H1 (cell line): ENCODE measurements around the gene VWF. TPM values are rescaled to one million over a fixed set of nuclear protein-coding genes. Genes with fewer than 3 reads are reported as not detected.
"Not testable (repeated sequence)": the region's sequence is repeated elsewhere in the genome, so short reads cannot be mapped to it uniquely, and the experiment has no call there.

Source experiments
- CTCF ChIA-PET: fragments of 300-600 bp; sonication (Branson Sonifier 250); formaldehyde crosslinking; loops from one replicate; lab custom pipeline; 2021; ENCODE audit not compliant: partially characterized antibody; lab: Charles Lee
- POLR2A ChIA-PET: fragments of 300-600 bp; sonication (Branson Sonifier 250); formaldehyde crosslinking; loops from one replicate; lab custom pipeline; 2021; ENCODE audit warnings: inconsistent platforms; ENCODE audit not compliant: partially characterized antibody; lab: Charles Lee
- DNase-seq, 2 experiments: peaks; one replicate each; pipeline versions ENCODE4 v3.0.0 to v3.0.0-alpha.2; 2010 to 2022; ENCODE audit warnings: low spot score in 2 of 2, low read depth in 1 of 2, mixed read lengths in 1 of 2
- FAIRE-seq: peaks from 2 replicates; lab custom pipeline; 2011; peaks lifted over from hg19 to GRCh38; lab: Jason Lieb, UNC
- H2AFZ ChIP-seq: 2 replicates; pipeline ENCODE4 v1.8.1; 2012; ENCODE audit warnings: low read length, inconsistent platforms
- H2AK5ac ChIP-seq: 2 replicates; pipeline ENCODE4 v1.6.1; 2013; ENCODE audit warnings: low read depth, low read length
- H2BK120ac ChIP-seq: replicated peaks from 2 replicates; pipeline ENCODE3; 2013; ENCODE audit warnings: low read depth, low read length, inconsistent platforms
- H2BK12ac ChIP-seq: 2 replicates; pipeline ENCODE4 v1.6.1; 2013; ENCODE audit warnings: low read depth, low read length
- H2BK15ac ChIP-seq: 2 replicates; pipeline ENCODE4 v1.6.1; 2013; ENCODE audit warnings: low read length
- H2BK20ac ChIP-seq: 2 replicates; pipeline ENCODE4 v1.6.1; 2013; ENCODE audit warnings: low read length
- H2BK5ac ChIP-seq: 2 replicates; pipeline ENCODE4 v1.6.1; 2013; ENCODE audit warnings: low read depth, low read length
- H3K14ac ChIP-seq: 2 replicates; pipeline ENCODE4 v1.6.1; 2013; ENCODE audit warnings: inconsistent platforms; ENCODE audit not compliant: insufficient read length
- H3K18ac ChIP-seq: 2 replicates; pipeline ENCODE4 v1.6.1; 2013; ENCODE audit warnings: low read length; ENCODE audit errors: extremely low read depth
- H3K23ac ChIP-seq: 2 replicates; pipeline ENCODE4 v1.6.1; 2013; ENCODE audit warnings: inconsistent platforms; ENCODE audit not compliant: insufficient read length
- H3K23me2 ChIP-seq: 2 replicates; pipeline ENCODE4 v1.6.1; 2013; ENCODE audit warnings: low read depth, low read length
- H3K27ac ChIP-seq: 2 replicates; pipeline ENCODE4 v1.6.1; 2011; ENCODE audit warnings: low read depth, low read length, inconsistent platforms
- H3K27me3 ChIP-seq, 4 experiments: replicated peaks in 1 of 4; 1 replicate in 1 of 4; 2 replicates in 3 of 4; pipeline versions ENCODE4 v1.6.1 to v1.8.1; 2011 to 2013; ENCODE audit warnings: low read length in 3 of 4, mild to moderate bottlenecking in 3 of 4, inconsistent platforms in 2 of 4, mixed read lengths in 2 of 4, moderate library complexity in 1 of 4; ENCODE audit not compliant: control insufficient read depth in 3 of 4, insufficient read depth in 3 of 4; ENCODE audit errors: extremely low read depth in 1 of 4
- H3K36me3 ChIP-seq, 4 experiments: 2 replicates each; pipeline versions ENCODE4 v1.6.1 to v1.8.1; 2011 to 2013; ENCODE audit warnings: mild to moderate bottlenecking in 4 of 4, low read length in 3 of 4, moderate library complexity in 2 of 4, control low read depth in 1 of 4, inconsistent platforms in 1 of 4; ENCODE audit not compliant: insufficient read depth in 4 of 4, control insufficient read depth in 2 of 4
- H3K4ac ChIP-seq: replicated peaks from 2 replicates; pipeline ENCODE3; 2013; ENCODE audit warnings: low read length, low read depth, mixed read lengths, inconsistent platforms; ENCODE audit not compliant: insufficient read length
- H3K4me1 ChIP-seq, 4 experiments: replicated peaks in 1 of 4; 1 replicate in 1 of 4; 2 replicates in 3 of 4; pipeline versions ENCODE4 v1.6.1 to v1.8.1; 2011 to 2013; ENCODE audit warnings: low read length in 3 of 4, inconsistent platforms in 2 of 4, mixed read lengths in 1 of 4; ENCODE audit not compliant: insufficient read depth in 4 of 4, control insufficient read depth in 3 of 4
- H3K4me2 ChIP-seq, 2 experiments: 2 replicates each; pipeline versions ENCODE4 v1.6.1 to v1.8.1; 2011 to 2013; ENCODE audit warnings: low read depth in 2 of 2, low read length in 2 of 2, control low read depth in 1 of 2, inconsistent platforms in 1 of 2, mild to moderate bottlenecking in 1 of 2; ENCODE audit not compliant: insufficient read depth in 1 of 2
- H3K4me3 ChIP-seq, 4 experiments: fragments of 200-600, 300-600 bp in 1 of 4; sonication (generic), shearing (Covaris generic), sonication (Bioruptor Twin) in 1 of 4; 2 replicates each; pipeline versions ENCODE4 v1.5.1 to v1.8.1; 2011 to 2016; ENCODE audit warnings: low read length in 4 of 4, low read depth in 3 of 4, control low read depth in 2 of 4, inconsistent platforms in 2 of 4, mild to moderate bottlenecking in 2 of 4, mixed read lengths in 1 of 4, moderate library complexity in 1 of 4; ENCODE audit not compliant: insufficient read depth in 2 of 4; ENCODE audit errors: extremely low read depth in 1 of 4
- H3K56ac ChIP-seq: replicated peaks from 2 replicates; pipeline ENCODE3; 2013; ENCODE audit warnings: low read depth, mild to moderate bottlenecking, mixed read lengths, low read length, inconsistent platforms; ENCODE audit not compliant: insufficient read length
- H3K79me1 ChIP-seq: 2 replicates; pipeline ENCODE4 v1.6.1; 2013; ENCODE audit warnings: low read depth, low read length, control low read depth
- H3K79me2 ChIP-seq, 2 experiments: 2 replicates each; pipeline versions ENCODE4 v1.6.1 to v1.8.1; 2012 to 2013; ENCODE audit warnings: low read length in 2 of 2, mild to moderate bottlenecking in 2 of 2, inconsistent platforms in 1 of 2; ENCODE audit not compliant: insufficient read depth in 2 of 2, control insufficient read depth in 1 of 2
- H3K9ac ChIP-seq, 4 experiments: replicated peaks in 1 of 4; 1 replicate in 1 of 4; 2 replicates in 3 of 4; pipeline versions ENCODE4 v1.6.1 to v1.8.1; 2011 to 2013; ENCODE audit warnings: low read depth in 3 of 4, low read length in 3 of 4, control low read depth in 2 of 4, mild to moderate bottlenecking in 2 of 4, moderate library complexity in 2 of 4, inconsistent platforms in 1 of 4; ENCODE audit errors: extremely low read depth in 1 of 4
- H3K9me3 ChIP-seq, 2 experiments: 2 replicates each; pipeline versions ENCODE4 v1.6.1 to v1.8.1; 2012 to 2013; ENCODE audit warnings: mild to moderate bottlenecking in 2 of 2, moderate library complexity in 2 of 2, control low read depth in 1 of 2, inconsistent platforms in 1 of 2, low read depth in 1 of 2, low read length in 1 of 2, mixed read lengths in 1 of 2; ENCODE audit not compliant: insufficient read depth in 2 of 2
- H4K20me1 ChIP-seq, 2 experiments: replicated peaks in 1 of 2; 2 replicates each; pipeline versions ENCODE3 to v1.8.1; 2011 to 2013; ENCODE audit warnings: inconsistent platforms in 2 of 2, low read length in 2 of 2, mild to moderate bottlenecking in 1 of 2; ENCODE audit not compliant: insufficient read depth in 2 of 2, control insufficient read depth in 1 of 2
- H4K5ac ChIP-seq: 2 replicates; pipeline ENCODE4 v1.6.1; 2013; ENCODE audit warnings: low read length, low read depth, mixed read lengths, inconsistent platforms; ENCODE audit not compliant: insufficient read length
- H4K8ac ChIP-seq: 2 replicates; pipeline ENCODE4 v1.8.0; 2013; ENCODE audit warnings: mild to moderate bottlenecking, moderate library complexity, low read length, inconsistent platforms; ENCODE audit not compliant: insufficient read depth; ENCODE audit errors: extremely low read depth
- H4K91ac ChIP-seq: replicated peaks from 2 replicates; pipeline ENCODE3; 2013; ENCODE audit warnings: low read length, mixed read lengths, inconsistent platforms; ENCODE audit not compliant: insufficient read length
- WGBS, 2 experiments: shearing (Covaris generic) in 1 of 2; methylation state at CpG; one replicate each; pipeline versions ENCODE4 v1.1.6 to v1.1.7; 2013 to 2015; ENCODE audit warnings: low lambda C conversion rate in 2 of 2, mixed read lengths in 2 of 2, inconsistent platforms in 1 of 2, low coverage in 1 of 2, missing lambda C conversion rate in 1 of 2; ENCODE audit not compliant: insufficient replicate concordance in 2 of 2, insufficient coverage in 1 of 2, insufficient read length in 1 of 2; ENCODE audit errors: extremely low coverage in 1 of 2, missing lambda C conversion rate in 1 of 2; 5-methylcytosine and 5-hydroxymethylcytosine counted together
- polyA plus RNA-seq, 7 experiments: library from polyadenylated mRNA; depleted of rRNA in 3 of 7; stranded (reverse) in 5 of 7; unstranded in 2 of 7; fragments of >200 nt in 5 of 7; fragments of 200-250 nt in 2 of 7; gene quantifications; 1 replicate in 5 of 7; 2 replicates in 1 of 7; 4 replicates in 1 of 7; pipeline versions ENCODE4 v1.2.1 to v1.2.3, GENCODE V29; 2011 to 2013; ENCODE audit warnings: missing spikeins in 2 of 7, mixed read lengths in 2 of 7
- total RNA-seq: library from RNA; stranded (reverse); fragmentation: NEBNext Ultra II Directional; extraction: Animal tissue kit (Norgen Biotek cat#: 25700); gene quantifications from 2 replicates; pipeline ENCODE4 v1.2.1, GENCODE V29; 2021

Gene VWF
- total and polyA plus RNA-seq, 2 of the 8 experiments (the other 6 are each of a cell fraction or from before 2014, with no cell fraction given), result 0.39 to 0.60 TPM

- H3K23ac ChIP-seq, H2BK12ac ChIP-seq, H3K4me2 ChIP-seq, H3K4ac ChIP-seq, H3K27ac ChIP-seq, DNase-seq, H3K14ac ChIP-seq, H4K8ac ChIP-seq, H3K4me3 ChIP-seq, POLR2A ChIA-PET, H3K79me1 ChIP-seq, H3K27me3 ChIP-seq, H3K9me3 ChIP-seq, FAIRE-seq, H3K4me1 ChIP-seq, H3K56ac ChIP-seq, H3K9ac ChIP-seq, H3K18ac ChIP-seq, H2BK5ac ChIP-seq, H4K20me1 ChIP-seq, H3K36me3 ChIP-seq, H4K91ac ChIP-seq, H2BK15ac ChIP-seq, H4K5ac ChIP-seq, H2BK20ac ChIP-seq, H3K79me2 ChIP-seq, H2AK5ac ChIP-seq, H2AFZ ChIP-seq, H2BK120ac ChIP-seq, H3K23me2 ChIP-seq: not testable (repeated sequence)
- 93% methylated on average over 7 of the region's 10 CpGs; no CpG with 5 or more reads in 1 of the 2 experiments for WGBS, 2 experiments
- CTCF ChIA-PET, result interaction anchor here (2.1 kb wide), 1 partner anchor 18 kb away, joined by 6 read pairs; no protein-coding TSS in a partner anchor
Observed at GRCh38 chr12:6020511-6020910, 104.0 kb downstream of the VWF start.

- H3K4me1 ChIP-seq, H2BK12ac ChIP-seq, H3K9ac ChIP-seq, H3K18ac ChIP-seq, H3K4me2 ChIP-seq, H3K27me3 ChIP-seq, H2BK20ac ChIP-seq, FAIRE-seq, H2AFZ ChIP-seq, H3K56ac ChIP-seq, H3K9me3 ChIP-seq, H4K8ac ChIP-seq, H4K20me1 ChIP-seq, H4K5ac ChIP-seq, H2BK120ac ChIP-seq, H3K27ac ChIP-seq, H2AK5ac ChIP-seq, H3K4me3 ChIP-seq, POLR2A ChIA-PET, H3K23ac ChIP-seq, DNase-seq, H3K14ac ChIP-seq, H3K4ac ChIP-seq, H3K79me2 ChIP-seq, H3K23me2 ChIP-seq, H2BK5ac ChIP-seq, H3K79me1 ChIP-seq, H3K36me3 ChIP-seq, H4K91ac ChIP-seq, H2BK15ac ChIP-seq: not testable (repeated sequence)
- 96% methylated on average over 24 of the region's 24 CpGs; no CpG with 5 or more reads in 1 of the 2 experiments for whole genome bisulfite sequencing, 2 experiments
- CTCF ChIA-PET, result interaction anchor here (0.9 to 3.3 kb wide), 2 partner anchors 19 to 31 kb away, joined by 3 to 17 read pairs; no protein-coding TSS in a partner anchor
Observed at GRCh38 chr12:6019256-6019655, 105.2 kb downstream of the VWF start.
